Neural cell (in vitro differentiated cells): ENCODE results near the gene FHOD1. TPM values are rescaled to one million over a fixed set of nuclear protein-coding genes. Genes with fewer than 3 reads are reported as not detected.

Source experiments
- H2AFZ ChIP-seq: fragments of 200-600, 300-800 bp; sonication (generic), shearing (Covaris generic); 2 replicates; pipeline ENCODE4 v1.6.0; 2014; ENCODE audit warnings: low read depth, mild to moderate bottlenecking, antibody characterized with exemption, low read length, moderate library complexity
- H3F3A ChIP-seq: fragments of 200-600 bp; shearing (Covaris generic); 2 replicates; pipeline ENCODE4 v1.6.1; 2016; ENCODE audit warnings: mild to moderate bottlenecking, moderate library complexity, mixed read lengths, antibody characterized with exemption, low read length; ENCODE audit not compliant: insufficient read depth, poor library complexity, severe bottlenecking
- H3K27ac ChIP-seq: fragments of 200-600, 300-800 bp; sonication (generic), shearing (Covaris generic); 2 replicates; pipeline ENCODE4 v1.5.1; 2014; ENCODE audit warnings: mild to moderate bottlenecking, low read length, moderate library complexity
- H3K27me3 ChIP-seq: fragments of 300-800, 200-600 bp; sonication (generic), shearing (Covaris generic); 2 replicates; pipeline ENCODE4 v1.6.0; 2014; ENCODE audit warnings: mild to moderate bottlenecking, low read depth, low read length, moderate library complexity; ENCODE audit not compliant: insufficient read depth
- H3K36me3 ChIP-seq: fragments of 300-800, 200-600 bp; sonication (generic), shearing (Covaris generic); 2 replicates; pipeline ENCODE4 v1.5.1; 2014; ENCODE audit warnings: mild to moderate bottlenecking, antibody characterized with exemption, low read length, moderate library complexity; ENCODE audit not compliant: insufficient read depth
- H3K4me2 ChIP-seq: fragments of 300-800, 200-600 bp; sonication (generic), shearing (Covaris generic); 2 replicates; pipeline ENCODE4 v1.6.0; 2014; ENCODE audit warnings: mild to moderate bottlenecking, low read length
- H3K4me3 ChIP-seq: fragments of 300-800, 200-600 bp; sonication (generic), shearing (Covaris generic); 2 replicates; pipeline ENCODE4 v1.5.1; 2014; ENCODE audit warnings: mild to moderate bottlenecking, low read length, moderate library complexity
- H3K79me2 ChIP-seq: fragments of 200-600 bp; shearing (Covaris generic); replicated peaks from 2 replicates; pipeline ENCODE4 v1.6.0; 2014; ENCODE audit warnings: mild to moderate bottlenecking, low read length, moderate library complexity; ENCODE audit not compliant: insufficient read depth
- H3K9ac ChIP-seq: fragments of 300-800, 200-600 bp; sonication (generic), shearing (Covaris generic); 2 replicates; pipeline ENCODE4 v1.6.1; 2016; ENCODE audit warnings: mild to moderate bottlenecking, low read length, mixed read lengths
- H3K9me2 ChIP-seq: fragments of 200-600 bp; shearing (Covaris generic); 2 replicates; pipeline ENCODE4 v1.6.1; 2016; ENCODE audit warnings: mild to moderate bottlenecking, low read length, mixed read lengths; ENCODE audit not compliant: insufficient read depth
- H3K9me3 ChIP-seq: fragments of 200-600, 300-800 bp; sonication (generic), shearing (Covaris generic); 2 replicates; pipeline ENCODE4 v1.6.1; 2016; ENCODE audit warnings: mild to moderate bottlenecking, mixed run types, low read length, moderate library complexity, mixed read lengths
- H4K20me1 ChIP-seq: fragments of 200-600 bp; shearing (Covaris generic); 2 replicates; pipeline ENCODE4 v1.6.1; 2016; ENCODE audit warnings: mild to moderate bottlenecking, mixed run types; ENCODE audit not compliant: insufficient read depth
- EP300 ChIP-seq: fragments of 450-650 bp; conservative IDR thresholded peaks from 2 replicates; pipeline ENCODE4 v1.6.1; 2014; ENCODE audit warnings: antibody characterized with exemption, mild to moderate bottlenecking, moderate library complexity; ENCODE audit not compliant: poor library complexity, severe bottlenecking
- EZH2 ChIP-seq: fragments of 200-600, 300-800 bp; shearing (Covaris generic), sonication (generic); IDR thresholded peaks from 2 replicates; pipeline ENCODE4 v1.6.1; 2014; ENCODE audit warnings: antibody characterized with exemption, low read length, borderline replicate concordance, mild to moderate bottlenecking; ENCODE audit not compliant: insufficient read depth, poor library complexity, severe bottlenecking
- MXI1 ChIP-seq: fragments of 450-650 bp; conservative IDR thresholded peaks from 2 replicates; pipeline ENCODE4 v1.6.1; 2014; ENCODE audit warnings: antibody characterized with exemption, mild to moderate bottlenecking; ENCODE audit not compliant: poor library complexity, severe bottlenecking
- POLR2AphosphoS5 ChIP-seq: IDR thresholded peaks from 2 replicates; pipeline ENCODE4 v1.6.1; 2012
- RAD21 ChIP-seq: fragments of 450-650 bp; conservative IDR thresholded peaks from 2 replicates; pipeline ENCODE4 v1.6.1; 2014; ENCODE audit warnings: antibody characterized with exemption, mild to moderate bottlenecking, moderate library complexity
- SMC3 ChIP-seq: fragments of 450-650 bp; conservative IDR thresholded peaks from 2 replicates; pipeline ENCODE4 v1.6.1; 2014; ENCODE audit warnings: antibody characterized with exemption, mild to moderate bottlenecking, moderate library complexity; ENCODE audit not compliant: poor library complexity
- TAF1 ChIP-seq: IDR thresholded peaks from 2 replicates; pipeline ENCODE4 v1.6.1; 2012; ENCODE audit warnings: low read depth
- polyA plus RNA-seq: library from polyadenylated mRNA; depleted of rRNA; stranded (reverse); fragments of >200 nt; gene quantifications from 2 replicates; pipeline ENCODE4 v1.2.3, GENCODE V29; 2014
- TF ChIP-seq, protein P1 (sequence below): IDR thresholded peaks from 2 replicates; pipeline ENCODE4 v1.6.1; 2012; ENCODE audit warnings: borderline replicate concordance
- TF ChIP-seq, protein P2 (sequence below): fragments of 450-650 bp; IDR thresholded peaks from 2 replicates; pipeline ENCODE4 v1.5.1; 2014; ENCODE audit warnings: antibody characterized with exemption, mild to moderate bottlenecking, moderate library complexity; ENCODE audit not compliant: poor library complexity, severe bottlenecking

FHOD1 gene
- polyA plus RNA-seq, 1 donor from 2014 or later = 6.3 TPM

DNA sequence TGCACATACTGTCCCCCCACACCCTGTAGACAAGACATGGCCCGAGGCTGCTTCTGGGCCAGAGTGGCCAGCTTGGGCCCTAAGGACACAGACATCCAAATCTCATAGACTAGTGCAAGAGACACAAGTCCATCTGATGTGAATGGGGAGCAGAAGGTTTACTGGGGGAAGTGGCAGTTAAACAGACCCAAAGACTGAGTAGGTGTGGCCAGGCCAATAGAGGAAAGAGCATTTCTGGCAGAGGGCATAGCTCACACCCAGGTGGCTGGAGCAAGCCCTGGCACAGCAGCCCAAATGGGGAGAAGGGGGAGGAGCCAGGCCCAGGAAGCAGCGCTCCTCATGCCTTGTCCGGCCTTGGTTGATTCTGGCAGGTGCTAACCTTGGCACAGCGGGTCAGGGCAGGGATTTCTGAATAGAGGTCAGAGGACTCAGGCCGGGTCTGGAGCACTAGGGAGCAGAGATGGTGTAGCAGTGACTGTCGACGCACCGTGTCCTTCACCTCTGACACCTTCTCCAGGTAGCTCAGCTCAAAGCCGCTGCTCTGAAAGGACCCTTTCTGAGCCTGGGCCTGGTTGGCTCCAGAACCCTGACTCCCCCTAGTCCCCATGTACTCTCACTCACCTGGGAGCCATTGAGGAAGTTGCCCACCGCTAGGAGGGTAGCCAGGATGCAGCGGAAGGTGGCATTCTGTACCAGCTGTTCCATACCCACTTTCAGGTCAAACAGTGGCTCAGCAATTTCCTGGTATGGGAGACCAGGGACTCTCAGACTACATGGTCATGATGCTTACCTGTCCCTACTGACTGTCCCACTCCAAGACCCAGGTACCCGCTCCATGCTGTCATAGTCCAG is 16.2 kb downstream of the FHOD1 start:
- Histone ChIP-seq H3K36me3 (no peaks in the 10 kb centered on the region), H3K9me2 (no peaks in the 10 kb centered on the region), H4K20me1 (no peaks in the 10 kb centered on the region), H3K4me2 (no peak overlapping the region), H3K27me3 (no peaks in the 10 kb centered on the region), H3F3A (no peaks in the 10 kb centered on the region), H3K9ac (no peak overlapping the region), H3K79me2 (peaks cover 12% of the 10 kb centered on the region), H3K27ac (no peak overlapping the region), H2AFZ (no peak overlapping the region), H3K4me3 (no peak overlapping the region), H3K9me3 (no peaks in the 10 kb centered on the region)
- TF ChIP-seq SMC3 = no peak
- TF ChIP-seq MXI1 = no peak
- no peak for TF ChIP-seq EP300
- TF ChIP-seq TAF1 = no peak
- TF ChIP-seq POLR2AphosphoS5 = no peak
- TF ChIP-seq, protein P1, sequence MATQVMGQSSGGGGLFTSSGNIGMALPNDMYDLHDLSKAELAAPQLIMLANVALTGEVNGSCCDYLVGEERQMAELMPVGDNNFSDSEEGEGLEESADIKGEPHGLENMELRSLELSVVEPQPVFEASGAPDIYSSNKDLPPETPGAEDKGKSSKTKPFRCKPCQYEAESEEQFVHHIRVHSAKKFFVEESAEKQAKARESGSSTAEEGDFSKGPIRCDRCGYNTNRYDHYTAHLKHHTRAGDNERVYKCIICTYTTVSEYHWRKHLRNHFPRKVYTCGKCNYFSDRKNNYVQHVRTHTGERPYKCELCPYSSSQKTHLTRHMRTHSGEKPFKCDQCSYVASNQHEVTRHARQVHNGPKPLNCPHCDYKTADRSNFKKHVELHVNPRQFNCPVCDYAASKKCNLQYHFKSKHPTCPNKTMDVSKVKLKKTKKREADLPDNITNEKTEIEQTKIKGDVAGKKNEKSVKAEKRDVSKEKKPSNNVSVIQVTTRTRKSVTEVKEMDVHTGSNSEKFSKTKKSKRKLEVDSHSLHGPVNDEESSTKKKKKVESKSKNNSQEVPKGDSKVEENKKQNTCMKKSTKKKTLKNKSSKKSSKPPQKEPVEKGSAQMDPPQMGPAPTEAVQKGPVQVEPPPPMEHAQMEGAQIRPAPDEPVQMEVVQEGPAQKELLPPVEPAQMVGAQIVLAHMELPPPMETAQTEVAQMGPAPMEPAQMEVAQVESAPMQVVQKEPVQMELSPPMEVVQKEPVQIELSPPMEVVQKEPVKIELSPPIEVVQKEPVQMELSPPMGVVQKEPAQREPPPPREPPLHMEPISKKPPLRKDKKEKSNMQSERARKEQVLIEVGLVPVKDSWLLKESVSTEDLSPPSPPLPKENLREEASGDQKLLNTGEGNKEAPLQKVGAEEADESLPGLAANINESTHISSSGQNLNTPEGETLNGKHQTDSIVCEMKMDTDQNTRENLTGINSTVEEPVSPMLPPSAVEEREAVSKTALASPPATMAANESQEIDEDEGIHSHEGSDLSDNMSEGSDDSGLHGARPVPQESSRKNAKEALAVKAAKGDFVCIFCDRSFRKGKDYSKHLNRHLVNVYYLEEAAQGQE = no peak
- TF ChIP-seq EZH2 = no peak
- no peak for TF ChIP-seq RAD21
- TF ChIP-seq, protein P2, sequence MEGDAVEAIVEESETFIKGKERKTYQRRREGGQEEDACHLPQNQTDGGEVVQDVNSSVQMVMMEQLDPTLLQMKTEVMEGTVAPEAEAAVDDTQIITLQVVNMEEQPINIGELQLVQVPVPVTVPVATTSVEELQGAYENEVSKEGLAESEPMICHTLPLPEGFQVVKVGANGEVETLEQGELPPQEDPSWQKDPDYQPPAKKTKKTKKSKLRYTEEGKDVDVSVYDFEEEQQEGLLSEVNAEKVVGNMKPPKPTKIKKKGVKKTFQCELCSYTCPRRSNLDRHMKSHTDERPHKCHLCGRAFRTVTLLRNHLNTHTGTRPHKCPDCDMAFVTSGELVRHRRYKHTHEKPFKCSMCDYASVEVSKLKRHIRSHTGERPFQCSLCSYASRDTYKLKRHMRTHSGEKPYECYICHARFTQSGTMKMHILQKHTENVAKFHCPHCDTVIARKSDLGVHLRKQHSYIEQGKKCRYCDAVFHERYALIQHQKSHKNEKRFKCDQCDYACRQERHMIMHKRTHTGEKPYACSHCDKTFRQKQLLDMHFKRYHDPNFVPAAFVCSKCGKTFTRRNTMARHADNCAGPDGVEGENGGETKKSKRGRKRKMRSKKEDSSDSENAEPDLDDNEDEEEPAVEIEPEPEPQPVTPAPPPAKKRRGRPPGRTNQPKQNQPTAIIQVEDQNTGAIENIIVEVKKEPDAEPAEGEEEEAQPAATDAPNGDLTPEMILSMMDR = no peak

DNA sequence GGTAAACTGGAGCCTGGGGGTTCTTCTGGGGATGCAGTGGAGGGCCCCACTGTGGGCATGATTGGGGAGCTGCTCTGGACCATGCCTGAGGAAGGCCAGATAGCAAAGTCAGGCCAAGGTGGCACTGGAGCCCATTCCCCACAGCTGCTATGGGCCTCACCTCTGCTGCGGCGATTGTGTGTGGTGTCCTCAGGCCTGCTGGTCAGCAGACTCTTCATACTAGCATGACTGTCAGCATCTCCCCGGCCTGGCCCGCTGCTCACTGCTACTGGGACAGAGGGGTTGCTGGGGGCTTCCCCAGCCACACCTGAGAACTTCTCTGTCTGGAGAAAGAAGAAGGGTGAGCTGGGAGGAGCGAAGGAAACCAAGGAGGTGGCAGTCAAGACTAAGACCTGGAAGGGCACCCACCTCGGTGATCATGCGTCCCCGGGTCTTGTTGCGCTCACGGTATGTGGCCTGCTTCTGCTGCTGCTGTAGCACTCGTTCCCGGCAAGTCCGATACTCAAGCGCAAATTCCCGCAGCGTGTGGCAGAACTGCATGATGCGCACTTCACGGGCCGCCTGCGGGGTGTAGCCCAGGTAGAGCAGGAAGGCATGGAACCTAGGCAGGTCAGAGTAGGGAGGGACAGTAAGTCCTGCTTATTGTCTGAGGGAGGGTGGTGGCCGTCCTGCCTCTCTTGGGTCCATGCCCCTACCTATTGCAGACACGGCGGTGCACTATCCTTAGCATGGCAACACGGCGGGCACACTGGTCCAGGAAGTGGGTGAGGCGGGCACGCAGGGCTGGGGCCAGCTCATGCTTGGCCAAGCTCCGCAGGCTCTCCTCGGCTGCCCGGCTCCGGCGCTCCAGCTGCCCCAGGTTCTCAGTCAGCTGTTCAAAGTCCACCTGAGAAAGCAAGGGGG is 17.1 kb downstream of the FHOD1 start:
- Histone ChIP-seq H3K9me3 (no peaks in the 10 kb centered on the region), H3K36me3 (no peaks in the 10 kb centered on the region), H3K27ac (no peak overlapping the region), H3K4me3 (no peak overlapping the region), H3K4me2 (no peak overlapping the region), H2AFZ (no peak overlapping the region), H3K79me2 (peaks cover 12% of the 10 kb centered on the region), H4K20me1 (no peaks in the 10 kb centered on the region), H3K9ac (no peak overlapping the region), H3K27me3 (no peaks in the 10 kb centered on the region), H3F3A (no peaks in the 10 kb centered on the region), H3K9me2 (no peaks in the 10 kb centered on the region)
- TF ChIP-seq, protein P2 = no peak
- TF ChIP-seq EP300 (no peak), RAD21 (no peak), POLR2AphosphoS5 (no peak), EZH2 (no peak), MXI1 (no peak), SMC3 (no peak), TAF1 (no peak)
- TF ChIP-seq, protein P1 = no peak
